ENCODE results near the gene TECPR2.

Gene TECPR2

GRCh38 chr14:102362545-102363181 is at the start of gene TECPR2, which contains the start of gene CINP:
TECPR2 (plus strand) TSS chr14:102362941; CDS start chr14:102376722, 13,781 bp downstream.
CINP (minus strand) TSS chr14:102362890; CDS start chr14:102362851, 39 bp downstream.
- peaks cover 3% of the 10 kb centered on the region for H3K36me3 ChIP-seq (ENCODE audit: control insufficient read depth, insufficient read depth, low read length)
- H3K4me1 ChIP-seq (ENCODE audit: control insufficient read depth, insufficient read depth, low read length) = peaks cover 10% of the 10 kb centered on the region
- H3K9ac ChIP-seq (ENCODE audit: low read length) = peak within 1 kb of the TSS; percentile 97
- H3K27ac ChIP-seq (ENCODE audit: low read depth, low read length) = peak within 1 kb of the TSS; percentile 92
- peak within 1 kb of the TSS; percentile 96 for H3K4me3 ChIP-seq (ENCODE audit: low read length)
- no peaks in the 10 kb centered on the region for H3K27me3 ChIP-seq (ENCODE audit: control insufficient read depth, insufficient read depth, low read length)

- Histone ChIP-seq H3K4me1 (ENCODE audit: control insufficient read depth, insufficient read depth, low read length) (peaks cover 3% of the 10 kb centered on the region), H3K27me3 (ENCODE audit: control insufficient read depth, insufficient read depth, low read length) (no peaks in the 10 kb centered on the region), H3K4me3 (ENCODE audit: low read length) (peak overlapping the region; percentile 74), H3K36me3 (ENCODE audit: control insufficient read depth, insufficient read depth, low read length) (no peaks in the 10 kb centered on the region), H3K27ac (ENCODE audit: low read depth, low read length) (no peak overlapping the region), H3K9ac (ENCODE audit: low read length) (peak overlapping the region; percentile 25)
Measured at GRCh38 chr14:102314242-102315011, 48.3 kb upstream of the TECPR2 start.

GRCh38 chr14:102315121-102315520 is 47.6 kb upstream of the TECPR2 start:
- no peak overlapping the region for H3K9ac ChIP-seq (ENCODE audit: low read length)

GRCh38 chr14:102316338-102316742 is 46.4 kb upstream of the TECPR2 start:
- Histone ChIP-seq H3K9ac (ENCODE audit: low read length) (no peak overlapping the region), H3K4me3 (ENCODE audit: low read length) (peak overlapping the region; percentile 74), H3K27me3 (ENCODE audit: control insufficient read depth, insufficient read depth, low read length) (no peaks in the 10 kb centered on the region), H3K36me3 (ENCODE audit: control insufficient read depth, insufficient read depth, low read length) (no peaks in the 10 kb centered on the region), H3K4me1 (ENCODE audit: control insufficient read depth, insufficient read depth, low read length) (peaks cover 8% of the 10 kb centered on the region), H3K27ac (ENCODE audit: low read depth, low read length) (peak overlapping the region; percentile 46)

More at GRCh38 chr14:102315121-102315520, 47.6 kb upstream of the TECPR2 start:
- peaks cover 3% of the 10 kb centered on the region for H3K4me1 ChIP-seq (ENCODE audit: control insufficient read depth, insufficient read depth, low read length)
- no peak overlapping the region for H3K4me3 ChIP-seq (ENCODE audit: low read length)
- H3K27me3 ChIP-seq (ENCODE audit: control insufficient read depth, insufficient read depth, low read length) = no peaks in the 10 kb centered on the region
- H3K36me3 ChIP-seq (ENCODE audit: control insufficient read depth, insufficient read depth, low read length) = no peaks in the 10 kb centered on the region
- H3K27ac ChIP-seq (ENCODE audit: low read depth, low read length) = no peak overlapping the region

GRCh38 chr14:102316743-102317563 is 45.8 kb upstream of the TECPR2 start:
- H3K27ac ChIP-seq (ENCODE audit: low read depth, low read length) = peak overlapping the region; percentile 46
- no peaks in the 10 kb centered on the region for H3K27me3 ChIP-seq (ENCODE audit: control insufficient read depth, insufficient read depth, low read length)
- H3K4me1 ChIP-seq (ENCODE audit: control insufficient read depth, insufficient read depth, low read length) = peaks cover 8% of the 10 kb centered on the region
- H3K36me3 ChIP-seq (ENCODE audit: control insufficient read depth, insufficient read depth, low read length) = no peaks in the 10 kb centered on the region
- H3K4me3 ChIP-seq (ENCODE audit: low read length) = peak overlapping the region; percentile 74
- no peak overlapping the region for H3K9ac ChIP-seq (ENCODE audit: low read length)

- Histone ChIP-seq H3K4me3 (ENCODE audit: low read length) (peak overlapping the region; percentile 69), H3K36me3 (ENCODE audit: control insufficient read depth, insufficient read depth, low read length) (no peaks in the 10 kb centered on the region), H3K4me1 (ENCODE audit: control insufficient read depth, insufficient read depth, low read length) (peaks cover 8% of the 10 kb centered on the region), H3K27ac (ENCODE audit: low read depth, low read length) (peak overlapping the region; percentile 45), H3K9ac (ENCODE audit: low read length) (no peak overlapping the region), H3K27me3 (ENCODE audit: control insufficient read depth, insufficient read depth, low read length) (no peaks in the 10 kb centered on the region)
Measured at GRCh38 chr14:102317564-102318248, 45.0 kb upstream of the TECPR2 start.

GRCh38 chr14:102318781-102319276 is 43.9 kb upstream of the TECPR2 start:
- Histone ChIP-seq H3K4me1 (ENCODE audit: control insufficient read depth, insufficient read depth, low read length) (peaks cover 8% of the 10 kb centered on the region), H3K9ac (ENCODE audit: low read length) (peak overlapping the region; percentile 76), H3K36me3 (ENCODE audit: control insufficient read depth, insufficient read depth, low read length) (no peaks in the 10 kb centered on the region), H3K4me3 (ENCODE audit: low read length) (peak overlapping the region; percentile 91), H3K27ac (ENCODE audit: low read depth, low read length) (peak overlapping the region; percentile 96), H3K27me3 (ENCODE audit: control insufficient read depth, insufficient read depth, low read length) (no peaks in the 10 kb centered on the region)

- Histone ChIP-seq H3K9ac (ENCODE audit: low read length) (peak within 1 kb of the TSS; percentile 76), H3K4me1 (ENCODE audit: control insufficient read depth, insufficient read depth, low read length) (peaks cover 8% of the 10 kb centered on the region), H3K36me3 (ENCODE audit: control insufficient read depth, insufficient read depth, low read length) (no peaks in the 10 kb centered on the region), H3K4me3 (ENCODE audit: low read length) (peak within 1 kb of the TSS; percentile 91), H3K27me3 (ENCODE audit: control insufficient read depth, insufficient read depth, low read length) (no peaks in the 10 kb centered on the region), H3K27ac (ENCODE audit: low read depth, low read length) (peak within 1 kb of the TSS; percentile 96)
Measured at GRCh38 chr14:102319351-102320032, 43.2 kb upstream of the TECPR2 start, which contains the start of gene ZNF839. ZNF839 (plus strand) TSS chr14:102319746; CDS start chr14:102319766, 20 bp downstream.

GRCh38 chr14:102320033-102320660 is 42.6 kb upstream of the TECPR2 start:
- peaks cover 8% of the 10 kb centered on the region for H3K4me1 ChIP-seq (ENCODE audit: control insufficient read depth, insufficient read depth, low read length)
- peak overlapping the region; percentile 74 for H3K9ac ChIP-seq (ENCODE audit: low read length)
- peak overlapping the region; percentile 96 for H3K27ac ChIP-seq (ENCODE audit: low read depth, low read length)

GRCh38 chr14:102320671-102321455 is 41.9 kb upstream of the TECPR2 start:
- H3K4me1 ChIP-seq (ENCODE audit: control insufficient read depth, insufficient read depth, low read length) = peaks cover 8% of the 10 kb centered on the region
- peak overlapping the region; percentile 96 for H3K27ac ChIP-seq (ENCODE audit: low read depth, low read length)
- H3K4me3 ChIP-seq (ENCODE audit: low read length) = peak overlapping the region; percentile 91
- peaks cover under 1% of the 10 kb centered on the region for H3K36me3 ChIP-seq (ENCODE audit: control insufficient read depth, insufficient read depth, low read length)
- H3K27me3 ChIP-seq (ENCODE audit: control insufficient read depth, insufficient read depth, low read length) = no peaks in the 10 kb centered on the region
- H3K9ac ChIP-seq (ENCODE audit: low read length) = peak overlapping the region; percentile 74

More at GRCh38 chr14:102320033-102320660, 42.6 kb upstream of the TECPR2 start:
- Histone ChIP-seq H3K27me3 (ENCODE audit: control insufficient read depth, insufficient read depth, low read length) (no peaks in the 10 kb centered on the region), H3K36me3 (ENCODE audit: control insufficient read depth, insufficient read depth, low read length) (no peaks in the 10 kb centered on the region), H3K4me3 (ENCODE audit: low read length) (peak overlapping the region; percentile 91)

Data from rectal smooth muscle tissue (tissue), 1 donor.